HepG2 (cell line): ENCODE measurements around the gene TSKU. TPM values are rescaled to one million over a fixed set of nuclear protein-coding genes. Genes with fewer than 3 reads are reported as not detected.
A peak's percentile ranks its signal among the peaks of the same experiment; 100 is the strongest.

ENCODE experiments used
- ATAC-seq: fragments of 200-7000 bp; cut with Tn5 transposase; 3 replicates; pipeline ENCODE4 v1.9.1; 2020; ENCODE audit warnings: mild to moderate bottlenecking, moderate library complexity
- BruUV-seq: library from RNA; stranded (reverse); fragments of 400-500 nt; replicated peaks from 2 replicates; lab custom pipeline; 2021; lab: Mats Ljungman, UMichigan
- CTCF ChIA-PET: fragments of 300-600 bp; formaldehyde crosslinking; extraction: SDS; loops from one replicate; lab custom pipeline; 2021; ENCODE audit warnings: low total read pairs, inconsistent platforms, low intra/inter-chr PET ratio; lab: Yijun Ruan, JAX
- POLR2A ChIA-PET: fragments of 350-600 bp; sonication (Branson Sonifier 250); formaldehyde crosslinking; loops from one replicate; lab custom pipeline; 2020; ENCODE audit warnings: antibody characterized with exemption, inconsistent platforms; lab: Yijun Ruan, JAX
- DNase-seq: peaks from one replicate; pipeline ENCODE4 v3.0.0-alpha.2; 2015; ENCODE audit warnings: low spot score
- FAIRE-seq: peaks from 3 replicates; lab custom pipeline; 2011; peaks lifted over from hg19 to GRCh38; lab: Jason Lieb, UNC
- H2AFZ ChIP-seq: one replicate; pipeline ENCODE4 v1.6.1; 2011; ENCODE audit warnings: low read length, inconsistent platforms
- H3K27ac ChIP-seq: fragments of 300-600 bp; 3 replicates; pipeline ENCODE4 v1.8.0; 2011; ENCODE audit warnings: mixed run types, mild to moderate bottlenecking, mixed read lengths, low read length, inconsistent platforms; ENCODE audit not compliant: insufficient read depth; ENCODE audit errors: extremely low read length
- H3K27me3 ChIP-seq, 2 experiments: fragments of 200-600 bp in 1 of 2; 2 replicates in 1 of 2; 3 replicates in 1 of 2; pipeline versions ENCODE4 v1.6.0 to v1.8.0; 2011; ENCODE audit warnings: low read length in 2 of 2, mild to moderate bottlenecking in 2 of 2, moderate library complexity in 2 of 2, inconsistent platforms in 1 of 2; ENCODE audit not compliant: insufficient read depth in 2 of 2, control insufficient read depth in 1 of 2
- H3K36me3 ChIP-seq, 2 experiments: fragments of 200-600 bp in 1 of 2; replicated peaks in 1 of 2; 2 replicates in 1 of 2; 3 replicates in 1 of 2; pipeline versions ENCODE4 v1.5.1 to v1.8.0; 2011; ENCODE audit warnings: low read length in 2 of 2, inconsistent platforms in 1 of 2; ENCODE audit not compliant: insufficient read depth in 2 of 2, control insufficient read depth in 1 of 2
- H3K4me1 ChIP-seq: 2 replicates; pipeline ENCODE4 v1.5.1; 2012; ENCODE audit warnings: low read length, inconsistent platforms; ENCODE audit not compliant: insufficient read depth
- H3K4me2 ChIP-seq: 2 replicates; pipeline ENCODE4 v1.6.0; 2011; ENCODE audit warnings: low read depth, low read length, inconsistent platforms
- H3K4me3 ChIP-seq, 3 experiments: fragments of 200-600 bp in 1 of 3; sonication (generic), shearing (Covaris generic) in 1 of 3; replicated peaks in 1 of 3; 2 replicates each; pipeline ENCODE4 v1.5.1; 2011 to 2016; ENCODE audit warnings: low read length in 3 of 3, inconsistent platforms in 2 of 3, low read depth in 2 of 3, mild to moderate bottlenecking in 2 of 3, control low read depth in 1 of 3, mixed read lengths in 1 of 3; ENCODE audit not compliant: insufficient read depth in 1 of 3
- H3K79me2 ChIP-seq: one replicate; pipeline ENCODE4 v1.6.1; 2011; ENCODE audit warnings: low read length, inconsistent platforms; ENCODE audit not compliant: insufficient read depth
- H3K9ac ChIP-seq: 2 replicates; pipeline ENCODE4 v1.6.0; 2011; ENCODE audit warnings: mild to moderate bottlenecking, low read depth, low read length, inconsistent platforms; ENCODE audit not compliant: insufficient read depth
- H3K9me3 ChIP-seq: 2 replicates; pipeline ENCODE4 v1.5.1; 2012; ENCODE audit warnings: mild to moderate bottlenecking, low read length
- H4K20me1 ChIP-seq: 2 replicates; pipeline ENCODE4 v1.6.0; 2011; ENCODE audit warnings: inconsistent platforms, mild to moderate bottlenecking, low read length, moderate library complexity; ENCODE audit not compliant: insufficient read depth
- ATF1 ChIP-seq: IDR thresholded peaks from 2 replicates; pipeline ENCODE4 v1.6.1; 2016; ENCODE audit warnings: mild to moderate bottlenecking, control low read depth
- HNF4A ChIP-seq: sonication (generic); formaldehyde crosslinking; IDR thresholded peaks from 2 replicates; pipeline ENCODE4 v1.4.0; 2020; ENCODE audit warnings: missing genetic modification reagents
- HOXA7 ChIP-seq: sonication (generic); formaldehyde crosslinking; IDR thresholded peaks from 2 replicates; pipeline ENCODE4 v1.8.1; 2022; ENCODE audit warnings: mild to moderate bottlenecking, missing genetic modification reagents, moderate library complexity
- MYPOP ChIP-seq: sonication (generic); formaldehyde crosslinking; IDR thresholded peaks from 2 replicates; pipeline ENCODE4 v1.8.1; 2023; ENCODE audit warnings: mild to moderate bottlenecking, moderate library complexity, missing genetic modification reagents
- RFX5 ChIP-seq: IDR thresholded peaks from 2 replicates; pipeline ENCODE4 v1.6.1; 2011; ENCODE audit warnings: low read depth, low read length, improper control_type of control experiment
- SMC3 ChIP-seq: IDR thresholded peaks from 2 replicates; pipeline ENCODE4 v1.6.1; 2011; ENCODE audit warnings: low read length, improper control_type of control experiment
- SOX13 ChIP-seq, 3 experiments: fragments of 450-650 bp in 1 of 3; sonication (generic) in 1 of 3; formaldehyde crosslinking in 1 of 3; IDR thresholded peaks in 2 of 3; conservative IDR thresholded peaks in 1 of 3; 2 replicates each; pipeline versions ENCODE4 v1.5.0 to v1.6.1; 2016 to 2020; ENCODE audit warnings: antibody characterized with exemption in 1 of 3, mild to moderate bottlenecking in 1 of 3, missing compliant biosample characterization in 1 of 3, missing genetic modification reagents in 1 of 3, moderate library complexity in 1 of 3
- ZNF280D ChIP-seq: sonication (generic); formaldehyde crosslinking; IDR thresholded peaks from 2 replicates; pipeline ENCODE4 v1.5.1; 2020; ENCODE audit warnings: mild to moderate bottlenecking, missing genetic modification reagents
- ZNF512 ChIP-seq: sonication (generic); formaldehyde crosslinking; IDR thresholded peaks from 2 replicates; pipeline ENCODE4 v1.4.0; 2020; ENCODE audit warnings: mild to moderate bottlenecking, missing genetic modification reagents
- ZNF556 ChIP-seq: sonication (generic); formaldehyde crosslinking; IDR thresholded peaks from 2 replicates; pipeline ENCODE4 v1.4.0; 2020; ENCODE audit warnings: mild to moderate bottlenecking, missing genetic modification reagents, borderline replicate concordance
- ZNF629 ChIP-seq: sonication (generic); formaldehyde crosslinking; conservative IDR thresholded peaks from 2 replicates; pipeline ENCODE4 v1.5.0; 2020; ENCODE audit warnings: missing genetic modification reagents
- WGBS: methylation state at CpG from one replicate; pipeline ENCODE4 v1.1.6; 2017; ENCODE audit warnings: low lambda C conversion rate; 5-methylcytosine and 5-hydroxymethylcytosine counted together
- in situ Hi-C: cut with HindIII; loops from 2 replicates; pipeline ENCODE4 v1.10.0; 2017; ENCODE audit warnings: low pct_unique_long_range_greater_than_20kb; ENCODE audit not compliant: extremely low pct_ligation_motif_present
- intact Hi-C: fragments of 100-400 bp; cut with micrococcal nuclease; formaldehyde crosslinking; loops from one replicate; pipeline ENCODE4 v1.10.0; 2022; ENCODE audit not compliant: unreplicated experiment
- polyA plus RNA-seq, 8 experiments: library from polyadenylated mRNA; depleted of rRNA in 3 of 8; stranded (reverse) in 7 of 8; unstranded in 1 of 8; fragments of >200 nt; fragmentation: Illumina TruSeq in 4 of 8; extraction: Trizol in 4 of 8; gene quantifications; 2 replicates each; pipeline versions ENCODE4 v1.2.1 to v1.2.3, GENCODE V29; 2011 to 2016; ENCODE audit warnings: low read depth in 4 of 8, missing spikeins in 1 of 8, mixed read lengths in 1 of 8; ENCODE audit not compliant: insufficient read depth in 1 of 8
- total RNA-seq, 5 experiments: library from RNA; depleted of rRNA; stranded (reverse); fragments of >200 nt; fragmentation: Illumina TruSeq; extraction: Trizol; gene quantifications; 2 replicates each; pipeline ENCODE4 v1.2.3, GENCODE V29; 2016; ENCODE audit warnings: low read depth in 1 of 5

Gene TSKU
- total and polyA plus RNA-seq, 2 of the 13 experiments (the other 11 are each of a cell fraction or from before 2014, with no cell fraction given): 20.3 to 21.4 TPM

- TF ChIP-seq SMC3 (peak; percentile 55; the same call in 1 of the 2 replicates), ZNF280D (CRISPR knock-in tag) (peak; percentile 71; the same call in 1 of the 2 replicates), ZNF512 (CRISPR knock-in tag) (no peak)
Measured at GRCh38 chr11:76799066-76799804, 16.1 kb downstream of the TSKU start (continued).

- H3K9ac ChIP-seq: no peak overlapping the region
- ATAC-seq (no peak), DNase-seq (no peak)
- TF ChIP-seq ZNF556: no peak
- no peak for TF ChIP-seq RFX5
- TF ChIP-seq ATF1 (CRISPR knock-in tag): no peak
- 0 out of 2 replicates have a peak, but pooled peaks have one; percentile 5 for TF ChIP-seq HNF4A (CRISPR knock-in tag)
- no peak for TF ChIP-seq HOXA7 (CRISPR knock-in tag)
- TF ChIP-seq ZNF629 (CRISPR knock-in tag): peak; percentile 55; the same call in 1 of the 2 replicates
- TF ChIP-seq MYPOP (CRISPR knock-in tag): no peak
- no peak for TF ChIP-seq SOX13 (IDR thresholded peaks at IDR 0.05)
- TF ChIP-seq SOX13 (CRISPR knock-in tag; conservative IDR thresholded peaks at IDR 0.05 in 1 of 2, IDR thresholded peaks at IDR 0.05 in 1 of 2): no peak
- TF ChIP-seq, all 625 proteins: peak for 2
- Histone ChIP-seq H3K79me2 (no peaks in the 10 kb centered on the region), H4K20me1 (0 out of 2 replicates have a peak, but pooled peaks cover 12% of the 10 kb centered on the region), H2AFZ (no peak overlapping the region), H3K36me3 (peaks cover 0 to 23% of the 10 kb centered on the region in 2 experiments; a peak in 3 of 5 replicates), H3K4me1 (peaks cover 53% of the 10 kb centered on the region), H3K4me3 (no peak overlapping the region), H3K4me2 (0 out of 2 replicates have a peak overlapping the region, but pooled peaks have one; percentile 32), H3K27ac (no peak overlapping the region), H3K9me3 (no peaks in the 10 kb centered on the region), H3K27me3 (peaks cover under 1 to 2% of the 10 kb centered on the region in 2 experiments; a peak in 2 of 5 replicates)
- intact Hi-C loops: loop anchor here (10.0 kb wide), 1 partner anchor 294 kb away; no protein-coding TSS in a partner anchor
- 44% methylated on average over 9 of the region's 9 CpGs for WGBS
- TSS peak; percentile 31 for BruUV-seq
- FAIRE-seq: no peak
- CTCF ChIA-PET: interaction anchor here (0.6 kb wide), 1 partner anchor 952 kb away, joined by 3 read pairs; no protein-coding TSS in a partner anchor
- in situ Hi-C loops: no loop called here
- POLR2A ChIA-PET: interaction anchor here (1.3 to 2.1 kb wide), 3 partner anchors 12 to 19 kb away, joined by 8 to 16 read pairs (median 8); partner anchors contain the start of gene TSKU
Measured at GRCh38 chr11:76800466-76801200, 17.5 kb downstream of the TSKU start.
